ENCODE results near the gene PPP1R7. TPM values are rescaled to one million over a fixed set of nuclear protein-coding genes. Genes with fewer than 3 reads are reported as not detected.

Gene PPP1R7
- total RNA-seq, 2 donors from 2014 or later: 89.1 to 97.8 TPM

DNA sequence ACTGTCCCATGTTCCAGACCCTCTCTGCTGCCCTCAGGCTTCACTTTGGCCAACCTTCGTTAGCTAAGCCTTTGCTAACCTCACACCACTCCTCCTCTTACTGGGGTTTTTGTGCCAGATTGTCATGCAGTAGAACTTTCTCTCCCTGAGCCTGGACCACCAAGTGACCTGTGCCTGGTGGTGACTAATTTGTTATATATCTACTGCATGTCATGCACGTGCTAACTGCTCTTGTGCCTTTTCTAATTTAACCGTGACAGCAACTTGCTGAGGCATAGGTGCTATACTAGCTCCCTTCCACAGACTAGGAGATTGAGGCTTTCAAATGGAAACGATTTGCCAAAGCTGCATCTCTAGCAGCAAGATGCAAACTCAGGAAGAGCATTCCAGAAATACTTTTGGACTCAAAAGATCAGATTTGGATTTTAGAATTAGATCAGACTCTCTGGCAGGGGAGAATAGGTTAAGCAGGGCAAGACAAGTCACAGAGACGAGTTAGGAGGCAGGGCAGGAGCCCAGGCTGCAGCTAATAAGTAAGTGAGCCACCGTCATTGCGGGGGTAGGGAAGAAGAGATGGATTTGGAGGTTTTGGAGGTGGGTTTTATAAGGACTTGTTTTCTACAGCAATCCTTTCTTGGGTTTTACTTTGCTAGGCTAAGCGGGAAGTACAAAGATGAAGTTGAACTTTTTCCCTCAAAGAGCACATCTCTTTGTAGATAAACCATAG lies 1.8 kb downstream of the PPP1R7 start:
- Mint-ChIP-seq H3K4me3 (peak overlapping the region; percentile 83 to 85), H3K27me3 (ENCODE audit: low read depth) (no peaks in the 10 kb centered on the region), H3K4me1 (ENCODE audit: low read depth) (peaks cover 61% of the 10 kb centered on the region), H3K9me3 (no peaks in the 10 kb centered on the region), H3K27ac (no peak overlapping the region), H3K36me3 (ENCODE audit: insufficient read depth in 2 of 2) (peaks cover 5 to 10% of the 10 kb centered on the region in 2 donors)
- ATAC-seq (replicated peaks in 1 of 2) (no peak), DNase-seq (no peak)

GRCh38 chr2:241153616-241154015 lies 3.3 kb downstream of the PPP1R7 start:
- peak overlapping the region; percentile 15 to 45 for H3K4me3 Mint-ChIP-seq
- H3K9me3 Mint-ChIP-seq: no peaks in the 10 kb centered on the region
- peaks cover 46% of the 10 kb centered on the region for H3K4me1 Mint-ChIP-seq (ENCODE audit: low read depth)
- peaks cover 4 to 7% of the 10 kb centered on the region in 2 donors for H3K36me3 Mint-ChIP-seq (ENCODE audit: insufficient read depth in 2 of 2)
- no peak for ATAC-seq (replicated peaks in 1 of 2)
- peak overlapping the region; percentile 29 for H3K27ac Mint-ChIP-seq
- DNase-seq: no peak
- H3K27me3 Mint-ChIP-seq (ENCODE audit: low read depth): no peaks in the 10 kb centered on the region

GRCh38 chr2:241154915-241155314 lies 4.6 kb downstream of the PPP1R7 start:
- Mint-ChIP-seq H3K27ac (peak overlapping the region; percentile 35), H3K4me3 (peak overlapping the region; percentile 4 to 11), H3K36me3 (ENCODE audit: insufficient read depth in 2 of 2) (peaks cover 3 to 11% of the 10 kb centered on the region in 2 donors), H3K4me1 (ENCODE audit: low read depth) (peaks cover 44% of the 10 kb centered on the region), H3K27me3 (ENCODE audit: low read depth) (no peaks in the 10 kb centered on the region), H3K9me3 (no peaks in the 10 kb centered on the region)
- DNase-seq (peak; percentile 30 to 37), ATAC-seq (replicated peaks in 1 of 2) (peak; percentile 16 to 37)

DNA sequence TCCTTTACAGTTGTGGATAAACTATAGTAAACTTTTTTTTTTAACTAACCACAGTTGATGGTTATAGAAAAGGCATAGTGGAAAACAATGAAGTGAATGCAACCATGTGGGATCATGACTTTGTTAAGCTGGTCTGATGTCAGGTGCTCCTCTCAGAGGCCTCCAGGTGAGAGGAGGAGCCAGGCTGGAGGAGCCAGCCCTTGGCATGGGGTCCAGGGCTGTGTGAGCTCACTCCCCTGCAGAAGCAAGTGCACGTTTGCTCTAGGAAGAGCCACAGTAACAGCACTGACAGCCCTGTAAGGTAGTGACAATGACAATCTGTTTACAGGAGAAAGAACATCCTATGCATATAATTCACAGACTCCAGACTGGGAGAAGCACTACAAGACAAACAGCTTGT lies 5.7 kb downstream of the PPP1R7 start:
- DNase-seq (no peak), ATAC-seq (replicated peaks in 1 of 2) (no peak)
- peaks cover 43% of the 10 kb centered on the region for H3K4me1 Mint-ChIP-seq (ENCODE audit: low read depth)
- peak overlapping the region; percentile 42 for H3K27ac Mint-ChIP-seq
- H3K36me3 Mint-ChIP-seq (ENCODE audit: insufficient read depth in 2 of 2): peaks cover 4 to 10% of the 10 kb centered on the region in 2 donors
- no peak overlapping the region for H3K4me3 Mint-ChIP-seq
- H3K27me3 Mint-ChIP-seq (ENCODE audit: low read depth): no peaks in the 10 kb centered on the region
- no peaks in the 10 kb centered on the region for H3K9me3 Mint-ChIP-seq

DNA sequence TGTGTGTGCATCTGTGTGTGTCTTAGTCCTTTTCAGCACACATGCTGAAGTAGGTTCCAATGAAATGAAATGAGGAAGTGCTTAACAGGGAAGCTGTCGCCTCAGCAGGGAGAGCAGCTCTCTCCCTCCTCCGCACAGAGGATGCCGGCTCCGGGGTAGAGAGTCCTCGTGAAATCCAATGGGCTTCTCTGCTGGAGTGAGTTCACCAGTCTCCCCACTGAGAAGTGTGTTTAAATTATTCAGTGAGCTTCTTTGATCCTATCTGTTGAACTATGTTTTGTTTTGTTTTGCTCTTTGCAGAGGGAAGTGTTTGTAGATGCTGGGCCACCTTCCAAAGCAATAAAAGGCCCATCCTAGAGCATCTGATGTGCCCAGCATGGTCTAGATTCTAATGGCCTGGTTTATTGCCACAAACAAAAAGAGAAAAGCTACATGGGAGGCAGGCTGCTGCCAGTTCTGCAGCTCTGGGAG lies 6.7 kb downstream of the PPP1R7 start:
- H3K9me3 Mint-ChIP-seq: no peaks in the 10 kb centered on the region
- H3K4me3 Mint-ChIP-seq: no peak overlapping the region
- H3K36me3 Mint-ChIP-seq (ENCODE audit: insufficient read depth in 2 of 2): peaks cover 4 to 10% of the 10 kb centered on the region in 2 donors
- ATAC-seq (replicated peaks in 1 of 2): no peak
- no peaks in the 10 kb centered on the region for H3K27me3 Mint-ChIP-seq (ENCODE audit: low read depth)
- H3K4me1 Mint-ChIP-seq (ENCODE audit: low read depth): peaks cover 33% of the 10 kb centered on the region
- no peak for DNase-seq
- no peak overlapping the region for H3K27ac Mint-ChIP-seq

DNA sequence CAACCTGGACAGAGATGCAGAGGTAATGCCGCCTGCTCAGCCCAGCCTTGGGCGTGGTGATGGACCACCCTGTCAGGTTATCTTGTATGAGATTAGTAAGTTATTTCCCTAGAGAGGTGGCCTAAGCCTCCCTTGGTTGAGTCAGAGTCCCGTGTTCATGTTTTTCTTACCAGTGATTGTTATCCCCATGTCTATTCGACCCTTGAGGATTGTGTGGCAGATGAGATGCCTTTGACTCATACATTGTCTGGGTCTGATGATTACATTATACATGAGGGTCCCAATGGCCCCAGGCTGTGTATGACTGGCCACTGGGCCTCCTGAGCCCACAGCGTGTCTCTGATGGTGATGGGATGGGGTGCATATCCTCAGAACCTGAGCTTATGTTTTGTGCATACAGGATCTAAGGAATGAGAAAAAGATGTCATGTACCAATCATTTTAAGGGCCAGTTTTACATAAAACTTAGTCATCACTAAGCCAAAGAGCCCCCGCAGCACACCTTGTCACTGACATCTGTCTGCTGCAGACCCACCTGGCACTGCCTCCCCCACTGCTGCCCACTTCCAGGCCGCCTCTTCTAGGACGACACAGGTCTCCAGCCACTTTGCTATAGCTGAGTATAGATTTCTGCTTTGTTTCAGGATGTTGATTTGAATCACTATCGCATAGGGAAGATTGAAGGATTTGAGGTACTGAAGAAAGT lies 7.7 kb downstream of the PPP1R7 start:
- H3K36me3 Mint-ChIP-seq (ENCODE audit: insufficient read depth in 2 of 2): peaks cover 7 to 11% of the 10 kb centered on the region in 2 donors
- no peak overlapping the region for H3K4me3 Mint-ChIP-seq

GRCh38 chr2:241158546-241158900 lies 8.3 kb downstream of the PPP1R7 start:
- H3K4me3 Mint-ChIP-seq: no peak overlapping the region
- peaks cover 7 to 10% of the 10 kb centered on the region in 2 donors for H3K36me3 Mint-ChIP-seq (ENCODE audit: insufficient read depth in 2 of 2)
- peaks cover 20% of the 10 kb centered on the region for H3K4me1 Mint-ChIP-seq (ENCODE audit: low read depth)
- no peak overlapping the region for H3K27ac Mint-ChIP-seq
- no peak for ATAC-seq (replicated peaks in 1 of 2)
- no peaks in the 10 kb centered on the region for H3K9me3 Mint-ChIP-seq
- no peaks in the 10 kb centered on the region for H3K27me3 Mint-ChIP-seq (ENCODE audit: low read depth)
- no peak for DNase-seq

More for the DNA sequence above, 7.7 kb downstream of the PPP1R7 start:
- Mint-ChIP-seq H3K27me3 (ENCODE audit: low read depth) (no peaks in the 10 kb centered on the region), H3K4me1 (ENCODE audit: low read depth) (peaks cover 25% of the 10 kb centered on the region), H3K9me3 (no peaks in the 10 kb centered on the region), H3K27ac (no peak overlapping the region)
- ATAC-seq (replicated peaks in 1 of 2): no peak
- no peak for DNase-seq

GRCh38 chr2:241159116-241159515 lies 8.8 kb downstream of the PPP1R7 start:
- no peaks in the 10 kb centered on the region for H3K9me3 Mint-ChIP-seq
- ATAC-seq (replicated peaks in 1 of 2): no peak
- H3K27me3 Mint-ChIP-seq (ENCODE audit: low read depth): no peaks in the 10 kb centered on the region
- no peak overlapping the region for H3K4me3 Mint-ChIP-seq
- H3K27ac Mint-ChIP-seq: peak overlapping the region; percentile 33
- DNase-seq: no peak
- peaks cover 7 to 10% of the 10 kb centered on the region in 2 donors for H3K36me3 Mint-ChIP-seq (ENCODE audit: insufficient read depth in 2 of 2)
- peaks cover 15% of the 10 kb centered on the region for H3K4me1 Mint-ChIP-seq (ENCODE audit: low read depth)

DNA sequence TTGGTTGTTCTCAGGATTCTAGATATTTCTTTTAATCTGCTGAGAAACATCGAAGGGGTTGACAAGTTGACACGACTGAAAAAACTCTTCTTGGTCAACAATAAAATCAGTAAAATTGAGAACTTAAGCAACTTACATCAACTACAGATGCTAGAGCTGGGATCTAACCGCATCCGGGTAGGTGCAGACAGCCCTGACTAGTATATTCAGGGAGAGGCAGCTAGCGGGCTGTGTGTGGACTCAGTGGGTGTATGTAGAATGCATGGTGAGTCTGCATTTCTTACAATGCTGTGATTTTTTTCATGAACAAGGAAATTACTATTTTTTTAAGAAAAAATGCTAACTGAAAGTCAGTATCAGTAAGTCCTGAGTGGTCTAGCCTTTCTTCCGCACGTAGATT lies 10.1 kb downstream of the PPP1R7 start:
- Mint-ChIP-seq H3K27me3 (ENCODE audit: low read depth) (no peaks in the 10 kb centered on the region), H3K4me3 (no peak overlapping the region), H3K36me3 (ENCODE audit: insufficient read depth in 2 of 2) (peaks cover 5 to 10% of the 10 kb centered on the region in 2 donors), H3K27ac (no peak overlapping the region), H3K4me1 (ENCODE audit: low read depth) (peaks cover 5% of the 10 kb centered on the region), H3K9me3 (no peaks in the 10 kb centered on the region)
- DNase-seq: no peak
- no peak for ATAC-seq (replicated peaks in 1 of 2)

GRCh38 chr2:241161646-241162281 lies 11.5 kb downstream of the PPP1R7 start:
- Mint-ChIP-seq H3K36me3 (ENCODE audit: insufficient read depth in 2 of 2) (peaks cover 6 to 14% of the 10 kb centered on the region in 2 donors), H3K27ac (no peak overlapping the region), H3K4me1 (ENCODE audit: low read depth) (no peaks in the 10 kb centered on the region)

DNA sequence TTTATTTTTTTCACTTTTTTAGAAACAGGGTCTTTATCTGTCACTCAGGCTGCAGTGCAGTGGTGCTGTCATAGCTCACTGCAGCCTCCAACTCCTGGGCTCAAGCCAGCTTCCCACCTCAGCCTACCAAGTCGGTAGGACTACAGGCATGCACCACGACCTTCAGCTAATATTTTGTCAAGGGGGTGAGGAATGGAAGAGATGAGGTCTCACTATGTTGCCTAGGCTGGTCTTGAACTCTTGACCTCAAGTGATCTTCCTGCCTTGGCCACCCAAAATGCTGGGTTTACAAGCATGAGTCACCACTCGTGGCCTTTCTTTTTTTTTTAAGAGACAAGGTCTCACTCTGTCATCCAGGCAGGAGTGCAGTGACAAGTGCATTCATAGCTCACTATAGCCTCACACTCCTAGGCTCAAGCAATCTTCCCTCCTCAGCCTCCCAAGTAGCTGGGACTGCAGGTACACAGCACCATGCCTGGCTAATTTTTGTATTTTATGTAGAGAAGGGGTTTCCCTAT lies 13.4 kb downstream of the PPP1R7 start:
- Mint-ChIP-seq H3K27me3 (ENCODE audit: low read depth) (no peaks in the 10 kb centered on the region), H3K36me3 (ENCODE audit: insufficient read depth in 2 of 2) (peaks cover 9 to 22% of the 10 kb centered on the region in 2 donors), H3K4me1 (ENCODE audit: low read depth) (no peaks in the 10 kb centered on the region), H3K4me3 (no peak overlapping the region), H3K9me3 (no peaks in the 10 kb centered on the region), H3K27ac (no peak overlapping the region)
- ATAC-seq (replicated peaks in 1 of 2): peak in 1 of 2 donors; percentile 26
- DNase-seq: no peak

More at GRCh38 chr2:241161646-241162281, 11.5 kb downstream of the PPP1R7 start:
- Mint-ChIP-seq H3K4me3 (no peak overlapping the region), H3K27me3 (ENCODE audit: low read depth) (no peaks in the 10 kb centered on the region), H3K9me3 (no peaks in the 10 kb centered on the region)
- ATAC-seq (replicated peaks in 1 of 2) (no peak), DNase-seq (no peak)

- ATAC-seq (replicated peaks in 1 of 2) (no peak), DNase-seq (no peak)
- Mint-ChIP-seq H3K9me3 (peaks cover 6 to 11% of the 10 kb centered on the region in 2 donors), H3K4me1 (ENCODE audit: low read depth) (no peaks in the 10 kb centered on the region), H3K4me3 (no peak overlapping the region), H3K27ac (no peak overlapping the region), H3K36me3 (ENCODE audit: insufficient read depth in 2 of 2) (peaks cover 25 to 39% of the 10 kb centered on the region in 2 donors), H3K27me3 (ENCODE audit: low read depth) (no peaks in the 10 kb centered on the region)
These were observed 18.1 kb downstream of the PPP1R7 start for GRCh38 chr2:241168366-241168765.

GRCh38 chr2:241173557-241173956 lies 23.3 kb downstream of the PPP1R7 start:
- H3K9me3 Mint-ChIP-seq: peaks cover 6 to 11% of the 10 kb centered on the region in 2 donors
- H3K36me3 Mint-ChIP-seq (ENCODE audit: insufficient read depth in 2 of 2): peaks cover 26 to 35% of the 10 kb centered on the region in 2 donors
- peak overlapping the region; percentile 31 for H3K27ac Mint-ChIP-seq
- no peak for ATAC-seq (replicated peaks in 1 of 2)
- no peak for DNase-seq
- H3K4me1 Mint-ChIP-seq (ENCODE audit: low read depth): no peaks in the 10 kb centered on the region
- no peaks in the 10 kb centered on the region for H3K27me3 Mint-ChIP-seq (ENCODE audit: low read depth)
- no peak overlapping the region for H3K4me3 Mint-ChIP-seq
